Measurements from ENCODE around the gene KDM3B.
"Not testable (repeated sequence)": the region's sequence is repeated elsewhere in the genome, so short reads cannot be mapped to it uniquely, and the experiment has no call there.

Gene KDM3B

DNA sequence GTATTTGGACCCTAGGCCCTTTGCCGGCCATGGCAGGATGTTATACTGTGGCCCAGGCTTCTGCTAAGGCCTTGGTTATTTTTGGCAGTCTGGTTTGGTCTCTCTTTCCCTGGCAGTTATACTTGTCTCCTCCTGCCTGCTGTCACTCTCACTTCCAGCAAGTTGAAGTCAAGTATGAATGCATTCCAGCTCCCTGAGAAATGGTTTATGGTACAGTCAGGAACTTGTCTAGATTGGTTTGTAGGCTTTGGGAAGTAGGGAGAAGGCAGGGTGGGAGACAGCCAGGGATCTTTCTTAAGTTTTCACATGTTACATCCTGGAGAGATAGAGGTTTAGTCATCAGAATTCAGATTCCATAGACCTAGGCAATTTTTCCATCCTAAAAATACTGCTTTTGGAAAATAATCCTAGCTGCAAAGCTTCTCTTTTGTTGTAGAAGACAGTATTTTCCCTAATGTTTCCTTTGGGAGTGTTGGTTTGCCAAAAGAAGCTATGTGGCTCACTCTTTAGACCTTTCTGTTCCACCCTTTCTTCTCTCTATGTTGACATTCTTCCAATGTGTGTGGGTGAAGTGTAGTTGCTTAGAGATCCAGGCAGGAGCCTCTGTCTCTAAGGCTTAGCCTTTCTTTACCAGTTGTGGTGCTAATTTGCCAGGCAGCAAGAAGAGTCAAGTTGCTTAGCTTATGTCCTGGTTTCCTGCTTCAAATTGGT, 2.5 kb upstream of the KDM3B start:
- no peak for DNase-seq

DNA sequence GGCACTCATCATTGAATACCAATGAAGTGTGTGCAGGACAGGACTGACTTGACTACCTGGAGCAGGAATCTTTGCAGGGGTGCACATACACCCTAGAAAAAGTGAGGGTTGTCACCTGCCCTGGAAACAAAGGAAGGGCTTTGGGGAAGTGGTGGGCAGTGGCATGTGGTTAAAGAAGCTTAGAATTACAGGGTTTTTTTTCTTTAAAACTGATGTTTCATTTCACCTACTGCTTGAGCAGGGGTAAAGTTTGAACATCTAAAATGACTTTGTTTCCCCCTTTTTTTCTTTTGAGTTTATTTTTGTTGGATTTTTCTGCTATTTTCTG, 2.0 kb upstream of the KDM3B start:
- DNase-seq, result no peak

DNA sequence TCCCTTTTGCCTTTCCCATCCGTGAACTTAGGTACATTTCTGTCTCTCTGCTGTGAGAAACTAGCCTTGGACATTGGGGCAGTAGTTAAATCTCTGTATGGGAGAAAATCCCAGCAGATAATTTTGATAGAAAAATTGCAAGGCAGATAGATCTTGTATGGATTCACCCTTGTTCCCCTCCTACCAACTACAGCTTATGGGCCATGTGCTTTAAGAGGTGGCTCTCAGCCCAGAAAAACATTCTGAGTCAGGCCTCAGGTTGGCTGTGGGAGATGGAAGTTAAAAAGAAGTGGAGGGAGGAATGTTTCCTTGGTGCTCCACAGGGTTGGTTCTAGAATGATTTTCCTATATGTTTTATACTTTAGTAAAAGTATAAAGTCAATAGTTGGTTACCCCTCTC, 1.4 kb upstream of the KDM3B start:
- no peak for DNase-seq

DNA sequence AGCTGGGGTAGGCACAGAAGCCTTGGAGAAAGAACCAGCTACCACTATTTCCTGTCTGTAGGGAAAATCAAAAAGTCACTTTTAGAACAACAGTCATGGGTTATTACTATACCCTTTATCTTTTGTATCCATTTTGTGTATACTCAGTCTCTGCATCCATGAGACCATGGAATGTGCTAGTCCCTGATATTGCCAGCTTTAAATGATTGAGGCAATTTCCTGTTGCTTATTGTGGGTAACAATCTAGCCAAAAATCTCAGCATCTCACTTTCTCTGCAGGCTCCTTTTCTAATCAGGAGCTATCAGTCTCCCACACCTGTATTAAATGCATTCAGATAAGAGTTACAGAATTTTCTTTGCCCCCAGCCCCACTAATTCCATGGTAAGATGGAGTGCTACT, 968 bp upstream of the KDM3B start:
- no peak for DNase-seq

DNA sequence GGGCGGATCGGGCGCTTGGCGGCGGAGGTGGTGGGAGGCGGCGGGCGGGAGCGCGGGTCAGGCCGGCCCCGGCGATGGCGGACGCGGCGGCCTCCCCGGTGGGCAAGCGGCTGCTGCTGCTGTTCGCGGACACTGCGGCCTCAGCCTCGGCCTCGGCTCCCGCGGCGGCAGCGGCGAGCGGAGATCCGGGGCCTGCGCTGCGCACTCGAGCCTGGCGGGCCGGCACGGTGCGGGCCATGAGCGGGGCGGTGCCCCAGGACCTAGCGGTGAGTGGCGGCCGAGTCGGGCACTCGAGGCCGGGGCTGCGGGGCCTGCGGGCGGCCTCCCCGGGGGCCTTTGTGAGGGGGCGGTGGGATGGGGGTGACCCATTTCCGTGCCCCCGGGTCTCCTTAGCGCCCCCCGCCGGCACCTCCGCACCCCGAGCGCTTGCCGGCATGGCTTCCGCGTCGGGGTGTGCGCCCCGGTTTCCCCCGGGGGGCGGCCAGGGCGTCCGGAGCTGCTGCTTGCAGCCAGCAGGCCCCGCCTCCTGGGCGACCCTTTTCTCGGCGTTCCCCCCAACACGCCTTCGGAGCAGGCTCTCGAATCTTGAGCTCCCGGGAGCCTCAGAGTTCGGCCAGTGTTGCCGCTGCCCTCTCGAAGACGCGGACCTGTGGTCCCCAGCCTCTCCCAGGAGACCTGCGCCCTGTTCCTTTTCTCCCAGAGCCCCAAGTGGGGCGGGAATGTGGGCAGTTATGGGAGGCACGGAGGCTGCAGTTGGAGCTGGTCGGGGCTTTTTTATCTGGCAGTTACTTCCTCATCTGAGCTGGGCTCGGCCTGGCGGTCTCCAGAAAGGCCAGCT, 456 bp downstream of the KDM3B start:
- peak; percentile 74 for DNase-seq

DNA sequence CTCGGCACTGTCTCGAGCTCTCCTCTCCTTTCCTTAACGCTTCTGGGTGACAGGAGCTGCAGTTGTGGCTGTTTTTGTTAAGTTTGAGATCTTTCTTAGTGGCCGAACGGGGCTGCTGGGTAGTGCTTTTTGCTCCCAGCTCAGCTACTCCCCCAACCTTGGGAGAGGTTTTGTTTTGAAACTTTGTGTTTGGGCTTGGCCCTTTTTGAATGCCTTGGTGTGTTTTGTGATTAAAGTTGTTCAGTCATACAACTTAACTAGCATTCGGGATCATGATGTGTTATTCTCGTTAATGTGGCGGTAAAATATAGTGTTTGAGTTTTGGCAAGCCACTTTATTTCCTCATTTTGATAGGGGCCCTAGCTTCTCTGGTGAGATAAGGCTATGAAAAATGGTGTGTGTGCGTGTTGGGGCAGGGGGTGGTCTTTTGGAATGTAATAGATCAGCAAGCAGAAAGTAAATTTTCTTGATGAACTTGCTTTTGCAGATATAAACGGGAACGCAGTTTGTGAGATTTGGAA, 1.1 kb downstream of the KDM3B start:
- no peak for DNase-seq

DNA sequence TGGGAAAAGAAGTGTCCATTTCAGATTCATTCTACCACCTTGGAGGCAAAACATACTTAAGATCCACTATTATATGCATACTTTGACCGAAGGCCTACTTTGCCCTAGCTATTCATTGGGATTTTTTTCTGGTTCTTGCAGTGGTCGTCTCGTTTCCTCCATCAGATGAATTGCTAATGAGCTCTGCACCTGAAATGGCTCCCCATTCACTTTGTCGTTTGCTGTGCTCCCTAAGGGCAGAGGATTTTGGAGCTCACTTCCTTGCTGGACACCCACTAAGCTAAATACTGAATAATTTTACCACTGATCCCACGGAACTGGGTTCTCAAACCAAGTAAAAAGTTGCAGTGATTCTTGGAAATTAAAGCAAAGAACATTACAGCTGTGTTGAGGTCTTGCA, 1.9 kb downstream of the KDM3B start:
- no peak for DNase-seq

DNA sequence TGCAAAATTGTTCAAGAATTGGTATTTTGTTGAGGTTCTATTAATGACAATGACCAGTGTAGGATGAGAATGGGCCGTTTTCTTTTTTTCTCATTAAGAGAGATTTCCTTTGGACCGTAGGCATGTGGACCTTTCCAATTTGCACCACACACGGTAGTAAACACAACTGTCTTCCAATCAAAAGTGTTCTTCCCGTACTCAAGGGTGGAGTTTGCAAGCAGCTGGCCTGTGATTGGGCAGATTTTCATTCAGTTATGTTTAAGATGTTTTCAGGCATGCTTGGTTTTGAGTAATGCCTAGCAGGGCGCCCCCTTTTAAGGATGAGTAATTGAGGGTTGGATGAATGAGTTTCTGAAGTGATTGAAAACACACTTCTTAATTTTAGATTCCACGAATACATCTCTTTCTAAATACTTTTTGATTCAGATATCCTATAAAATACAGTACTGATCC, 2.5 kb downstream of the KDM3B start:
- DNase-seq, result peak; percentile 46

GRCh38 chr5:138359621-138360020, 7.1 kb downstream of the KDM3B start:
- no peak for DNase-seq

DNA sequence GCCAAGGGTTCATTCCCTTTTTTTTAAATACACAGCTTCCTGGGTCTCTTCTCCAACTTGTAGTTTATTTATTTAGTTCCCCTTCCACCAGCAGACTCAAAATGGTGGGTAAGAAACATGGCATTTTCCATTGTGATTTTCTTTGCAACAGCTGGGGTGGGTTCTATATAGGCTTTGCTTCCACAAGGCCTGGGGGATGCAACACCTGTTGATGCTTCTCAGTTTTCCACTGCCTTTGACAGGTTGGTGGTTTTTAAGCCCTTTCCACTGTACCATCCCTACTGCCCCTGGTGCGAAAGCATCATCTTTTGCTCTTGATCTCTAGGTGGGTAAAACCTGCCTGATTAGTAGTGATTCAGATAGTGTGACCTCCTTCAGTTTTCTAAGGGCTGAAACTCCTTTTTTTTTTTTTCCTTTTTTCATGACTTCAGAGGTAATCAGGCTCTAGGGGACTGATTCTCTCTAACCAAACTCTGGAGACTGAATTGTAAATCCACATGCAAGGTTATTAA, 8.5 kb downstream of the KDM3B start:
- DNase-seq, result no peak

GRCh38 chr5:138364576-138364975, 12.1 kb downstream of the KDM3B start:
- no peak for DNase-seq

DNA sequence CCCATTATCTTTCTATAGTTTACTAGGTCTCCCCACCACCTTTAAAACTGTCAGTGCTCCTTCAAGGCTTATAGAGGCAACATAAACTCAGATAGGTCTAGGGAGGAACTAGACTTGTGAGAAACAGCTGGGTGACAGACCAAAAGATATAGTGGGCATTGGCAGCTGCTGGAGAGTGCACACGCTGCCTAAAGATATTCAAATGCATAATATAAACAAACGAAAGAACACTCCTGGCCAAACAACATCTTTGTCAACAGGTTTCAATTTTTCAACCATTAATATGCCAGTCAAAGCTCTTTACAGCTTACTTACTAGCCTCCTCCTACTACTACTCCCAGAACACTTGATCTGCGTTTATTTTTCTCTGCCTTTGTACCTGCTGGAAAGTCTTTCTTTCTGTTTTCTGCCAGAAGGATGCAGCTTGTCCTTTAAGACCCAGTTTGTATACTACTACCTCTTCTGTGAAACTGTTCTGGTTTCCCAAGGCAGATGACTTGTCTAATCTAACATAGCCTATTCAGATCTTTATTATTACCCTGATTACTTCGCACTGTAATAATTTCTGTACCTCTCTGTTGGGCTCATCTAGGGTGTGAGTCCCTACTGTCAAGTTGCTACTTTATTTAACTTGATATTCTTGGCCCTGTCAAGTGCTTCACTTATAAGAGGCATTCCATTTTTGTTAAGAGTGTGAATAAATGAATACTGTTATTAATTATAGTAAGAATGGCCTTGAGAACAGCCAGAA, 14.3 kb downstream of the KDM3B start:
- DNase-seq, result no peak

DNA sequence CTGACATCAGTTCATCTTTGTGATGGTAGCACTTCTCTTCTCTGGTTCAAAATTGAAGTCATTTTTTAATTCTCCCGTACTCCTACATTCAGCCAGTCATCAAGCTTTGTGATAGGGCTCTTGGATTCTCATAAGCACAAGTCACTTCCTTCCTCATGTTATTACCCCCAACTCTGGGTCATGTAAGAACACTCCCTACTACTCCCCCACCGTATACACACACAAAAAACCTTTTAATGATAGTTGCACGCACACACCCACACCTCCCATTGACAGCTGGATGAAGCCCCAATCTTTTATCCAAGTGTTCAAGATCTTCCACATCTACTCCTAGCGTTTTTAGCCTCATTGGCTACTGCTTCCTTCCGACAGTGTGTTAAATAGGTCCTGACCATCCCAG, 16.8 kb downstream of the KDM3B start:
- DNase-seq, result no peak

GRCh38 chr5:138369706-138370105, 17.2 kb downstream of the KDM3B start:
- no peak for DNase-seq

GRCh38 chr5:138370537-138370936, 18.1 kb downstream of the KDM3B start:
- DNase-seq, result no peak

DNA sequence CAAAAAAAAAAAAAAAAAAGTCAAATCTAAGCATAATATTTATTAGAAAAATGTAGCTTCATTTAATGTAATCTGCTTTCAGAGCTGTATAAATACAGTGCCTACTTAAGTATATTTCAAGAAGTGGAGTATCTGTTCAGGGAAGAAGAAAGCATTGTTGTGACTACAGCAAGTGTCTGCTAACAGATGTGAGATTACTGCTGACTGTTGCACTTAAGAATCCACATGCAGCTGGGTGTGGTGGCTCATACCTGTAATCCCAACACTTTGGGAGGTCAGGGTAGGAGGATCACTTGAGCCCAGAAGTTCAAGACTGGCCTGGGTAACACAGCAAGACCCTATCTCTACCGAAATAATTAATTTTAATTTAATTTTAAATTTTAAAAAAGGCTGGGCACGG, 19.0 kb downstream of the KDM3B start:
- no peak for DNase-seq

DNA sequence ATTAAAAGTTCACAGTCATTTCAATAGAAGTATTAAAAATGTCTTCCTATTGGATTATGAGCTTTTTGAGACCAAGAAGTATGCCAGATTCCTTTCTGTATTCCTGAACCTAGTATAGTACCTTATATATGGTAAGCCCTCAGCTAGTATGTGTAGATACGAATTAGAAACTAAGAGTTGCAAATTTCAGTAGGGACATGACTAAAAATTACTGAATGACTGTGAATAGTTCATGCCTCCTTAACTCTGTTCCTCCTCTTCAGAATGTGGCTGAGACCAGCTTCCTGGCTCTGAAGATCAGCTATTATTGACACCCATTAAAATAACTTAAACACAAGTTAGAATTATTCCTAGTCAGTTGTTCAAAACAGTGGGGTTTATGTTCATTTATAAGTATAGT, 19.7 kb downstream of the KDM3B start:
- no peak for DNase-seq

DNA sequence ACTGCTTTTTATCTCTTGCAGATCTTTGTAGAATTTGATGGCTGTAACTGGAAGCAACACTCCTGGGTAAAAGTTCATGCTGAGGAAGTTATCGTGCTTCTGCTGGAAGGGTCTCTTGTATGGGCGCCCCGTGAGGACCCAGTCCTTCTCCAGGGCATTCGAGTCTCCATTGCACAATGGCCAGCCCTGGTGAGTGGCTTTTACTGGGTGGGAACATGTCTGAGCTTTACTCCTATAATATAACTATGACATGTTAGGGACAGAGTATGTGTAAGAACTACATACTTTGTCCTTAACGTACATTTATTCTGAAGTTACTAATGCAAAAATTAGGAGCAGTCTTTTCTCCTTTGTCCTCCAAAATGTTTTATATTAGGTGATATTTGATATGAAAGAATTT, 20.2 kb downstream of the KDM3B start:
- DNase-seq, result no peak

DNA sequence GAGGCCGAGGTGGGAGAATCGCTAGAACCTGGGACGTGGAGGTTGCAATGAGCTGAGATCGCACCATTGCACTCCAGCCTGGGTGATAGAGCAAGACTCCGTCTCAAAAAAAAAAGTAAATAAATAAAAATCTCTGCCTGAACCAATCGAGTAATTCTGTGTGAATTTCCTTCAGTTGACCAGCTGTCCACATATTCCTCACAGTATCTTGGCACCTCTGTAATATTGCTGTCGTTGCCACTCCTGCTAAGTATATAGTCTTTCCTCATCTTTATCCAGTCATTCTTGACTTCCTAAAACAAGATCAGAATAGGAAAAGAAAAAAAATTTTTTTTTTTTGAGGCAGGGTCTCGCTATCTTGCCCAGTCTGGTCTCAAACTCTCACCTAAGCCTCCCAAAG, 29.9 kb downstream of the KDM3B start:
- no peak for DNase-seq

- no peak for DNase-seq
These were observed 33.2 kb downstream of the KDM3B start for GRCh38 chr5:138385660-138386059.

- no peak for DNase-seq
These were observed 33.8 kb downstream of the KDM3B start for GRCh38 chr5:138386290-138386689.

DNA sequence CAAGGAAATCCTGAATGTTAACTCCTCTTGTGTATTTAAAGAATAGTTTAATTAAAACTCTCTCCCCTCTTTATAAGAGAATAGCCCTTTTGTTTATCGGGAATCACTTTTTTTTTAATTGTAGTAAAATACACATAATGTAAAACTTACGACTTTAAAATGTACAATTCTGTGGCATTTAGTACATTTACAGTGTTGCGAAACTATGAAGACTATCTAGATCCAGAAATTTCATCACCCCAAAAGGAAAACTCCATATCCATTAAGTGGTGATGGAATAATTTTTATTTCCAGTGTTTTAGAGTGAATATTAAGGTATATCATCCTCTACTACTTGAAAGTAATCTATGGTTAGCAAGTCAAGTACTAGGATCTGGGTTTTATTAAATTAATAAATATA, 36.8 kb downstream of the KDM3B start:
- DNase-seq, result no peak

- DNase-seq, result not testable (repeated sequence)
These were observed 37.4 kb downstream of the KDM3B start for GRCh38 chr5:138389911-138390310.
